Hepatocyte (in vitro differentiated cells): ENCODE measurements around the gene BTK.

ENCODE experiments used
- CTCF ChIP-seq: fragments of 200-600 bp; sonication (generic); IDR thresholded peaks from 2 replicates; pipeline ENCODE4 v1.5.1; 2016; ENCODE audit warnings: antibody characterized with exemption, mild to moderate bottlenecking; ENCODE audit not compliant: poor library complexity
- EZH2 ChIP-seq: fragments of 200-600 bp; sonication (generic); IDR thresholded peaks from 2 replicates; pipeline ENCODE4 v1.6.1; 2016; ENCODE audit warnings: antibody characterized with exemption, mild to moderate bottlenecking, borderline replicate concordance
- EZH2phosphoT487 ChIP-seq: fragments of 200-600 bp; sonication (generic); IDR thresholded peaks from one replicate; pipeline ENCODE4 v1.6.1; 2018; ENCODE audit warnings: antibody characterized with exemption, mild to moderate bottlenecking, low read depth, moderate library complexity; ENCODE audit not compliant: unreplicated experiment, severe bottlenecking

- TF ChIP-seq EZH2 = no peak
- no peak for TF ChIP-seq CTCF
- TF ChIP-seq EZH2phosphoT487 = no peak
Observed at GRCh38 chrX:101410461-101410860, 24.5 kb upstream of the BTK start.
